Measurements from ENCODE around the gene SLC37A1. TPM values are rescaled to one million over a fixed set of nuclear protein-coding genes. Genes with fewer than 3 reads are reported as not detected.

The SLC37A1 gene
- total and polyA plus RNA-seq, 8 donors: 8.9 to 26.8 (median 10.5) TPM

- no peak overlapping the region for H3K27ac ChIP-seq
Measured at GRCh38 chr21:42581336-42581992, 67.8 kb downstream of the SLC37A1 start.

GRCh38 chr21:42581993-42582786 lies 68.5 kb downstream of the SLC37A1 start:
- TF ChIP-seq CTCF (IDR thresholded peaks at IDR 0.05): no peak
- H3K9me3 ChIP-seq: peaks cover 0 to under 1% of the 10 kb centered on the region in 2 donors
- intact Hi-C loops (cut with DNase I): no loop called here
- no peaks in the 10 kb centered on the region for H3K27me3 ChIP-seq
- no peaks in the 10 kb centered on the region for H3K4me1 ChIP-seq
- no peak overlapping the region for H3K27ac ChIP-seq
- ATAC-seq (no peak), DNase-seq (peak in 2 of 4 donors; percentile 22 to 35)
- peaks cover 0 to 13% of the 10 kb centered on the region in 2 donors for H3K36me3 ChIP-seq
- no peak overlapping the region for H3K4me3 ChIP-seq

More at GRCh38 chr21:42581336-42581992, 67.8 kb downstream of the SLC37A1 start:
- intact Hi-C loops (cut with DNase I): no loop called here
- Histone ChIP-seq H3K4me1 (no peaks in the 10 kb centered on the region), H3K4me3 (no peak overlapping the region), H3K9me3 (peaks cover 0 to 8% of the 10 kb centered on the region in 2 donors), H3K36me3 (peaks cover 0 to 13% of the 10 kb centered on the region in 2 donors), H3K27me3 (no peaks in the 10 kb centered on the region)
- DNase-seq: peak in 1 of 4 donors; percentile 26
- TF ChIP-seq CTCF (IDR thresholded peaks at IDR 0.05): no peak
- ATAC-seq: no peak

- H3K4me3 ChIP-seq: no peak overlapping the region
- no peak for TF ChIP-seq CTCF (IDR thresholded peaks at IDR 0.05)
- peaks cover 0 to 12% of the 10 kb centered on the region in 2 donors for H3K36me3 ChIP-seq
- no peak overlapping the region for H3K27ac ChIP-seq
- ATAC-seq: no peak
- H3K4me1 ChIP-seq: no peaks in the 10 kb centered on the region
- no peaks in the 10 kb centered on the region for H3K9me3 ChIP-seq
- H3K27me3 ChIP-seq: no peaks in the 10 kb centered on the region
- peak in 1 of 4 donors; percentile 6 for DNase-seq
- intact Hi-C loops (cut with DNase I): no loop called here
Measured at GRCh38 chr21:42582787-42583476, 69.3 kb downstream of the SLC37A1 start.

GRCh38 chr21:42583477-42584295 lies 70.0 kb downstream of the SLC37A1 start:
- no peaks in the 10 kb centered on the region for H3K9me3 ChIP-seq
- no peak for TF ChIP-seq CTCF (IDR thresholded peaks at IDR 0.05)
- H3K4me3 ChIP-seq: no peak overlapping the region
- ATAC-seq (no peak), DNase-seq (peak in 2 of 4 donors; percentile 25 to 67)
- peaks cover 0 to 8% of the 10 kb centered on the region in 2 donors for H3K36me3 ChIP-seq
- intact Hi-C loops (cut with DNase I): no loop called here
- H3K27ac ChIP-seq: no peak overlapping the region
- no peaks in the 10 kb centered on the region for H3K27me3 ChIP-seq
- no peaks in the 10 kb centered on the region for H3K4me1 ChIP-seq
